ENCODE measurements around the gene OBSL1.

OBSL1 gene

DNA sequence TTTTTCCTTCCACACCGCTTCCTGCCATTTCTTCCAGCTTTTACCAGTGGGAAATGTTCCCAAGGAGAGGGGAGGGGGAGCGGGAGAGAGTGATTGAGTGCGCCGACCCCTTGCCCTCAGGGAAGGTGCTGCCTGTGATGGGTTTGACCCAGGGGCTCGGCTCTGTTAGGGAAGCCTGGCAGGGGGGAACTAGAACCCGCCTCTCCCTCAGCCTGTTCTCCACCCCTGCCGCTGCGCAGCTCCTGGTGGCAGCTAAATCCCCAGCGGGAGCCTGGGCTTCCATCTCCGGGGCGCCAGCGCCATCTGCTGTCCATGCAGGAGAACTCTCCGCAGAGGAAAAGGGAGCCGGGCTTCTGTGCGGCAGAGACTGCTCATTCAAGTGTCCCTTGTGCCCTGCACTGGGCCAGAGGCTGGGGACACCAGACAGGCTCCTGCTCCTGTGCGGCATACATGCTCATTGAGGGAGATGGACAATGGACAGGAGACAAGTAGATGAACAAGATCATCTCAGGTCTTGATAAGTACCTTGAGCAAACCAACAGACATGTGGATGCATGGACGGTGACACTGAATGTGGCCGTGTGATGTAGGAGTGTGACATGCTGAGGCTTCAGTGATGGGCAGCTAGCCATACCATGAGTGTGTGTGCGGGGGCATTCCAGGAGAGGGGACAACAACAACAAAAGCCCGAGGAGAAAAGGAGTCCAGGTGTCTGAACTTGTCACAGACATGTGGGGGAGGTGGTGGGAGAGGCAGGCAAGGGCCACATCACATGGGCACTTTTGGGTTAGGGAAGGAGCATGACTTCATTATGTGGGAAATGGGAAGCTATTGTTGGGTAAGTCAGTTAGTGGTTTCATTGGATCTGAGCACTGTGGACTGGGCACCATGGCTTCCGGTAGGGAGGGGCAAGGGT lies 41.0 kb downstream of the OBSL1 start:
- DNase-seq = peak; percentile 76

DNA sequence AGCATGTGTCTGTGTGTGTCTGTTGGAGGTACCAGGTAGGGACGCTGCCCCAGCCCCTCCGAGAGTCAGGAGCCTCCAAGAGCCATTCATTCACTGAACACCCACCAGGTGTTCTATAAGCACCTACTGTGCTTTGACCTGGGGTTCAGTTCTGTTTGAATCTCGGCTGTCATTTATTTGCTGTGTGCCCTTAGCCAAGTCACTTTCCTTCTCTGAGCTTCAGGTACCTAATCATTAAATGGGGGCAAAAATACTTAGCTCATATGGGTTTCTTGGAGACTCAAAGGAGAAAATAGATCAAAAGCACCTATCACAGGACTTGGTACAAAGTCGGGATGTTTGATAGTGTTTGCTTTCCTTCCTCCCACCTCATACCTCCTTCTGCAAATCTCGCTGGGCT lies 43.9 kb downstream of the OBSL1 start:
- DNase-seq = no peak

DNA sequence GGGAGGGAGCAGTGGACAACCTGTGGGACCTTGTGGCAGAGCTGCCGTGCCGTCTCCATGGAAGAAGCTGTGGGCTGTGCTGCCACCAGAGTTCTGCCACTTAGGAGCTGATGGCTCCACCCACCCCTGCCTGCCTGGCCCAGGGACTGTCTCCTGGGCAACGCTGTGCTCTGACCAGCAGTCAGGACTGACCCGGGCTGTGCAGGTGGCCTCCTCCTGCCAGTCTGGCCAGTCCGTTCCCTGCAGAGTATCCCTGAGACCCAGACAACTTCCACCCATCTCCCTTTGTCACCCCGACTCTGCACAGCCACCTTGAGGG lies 44.3 kb downstream of the OBSL1 start:
- DNase-seq = no peak

DNA sequence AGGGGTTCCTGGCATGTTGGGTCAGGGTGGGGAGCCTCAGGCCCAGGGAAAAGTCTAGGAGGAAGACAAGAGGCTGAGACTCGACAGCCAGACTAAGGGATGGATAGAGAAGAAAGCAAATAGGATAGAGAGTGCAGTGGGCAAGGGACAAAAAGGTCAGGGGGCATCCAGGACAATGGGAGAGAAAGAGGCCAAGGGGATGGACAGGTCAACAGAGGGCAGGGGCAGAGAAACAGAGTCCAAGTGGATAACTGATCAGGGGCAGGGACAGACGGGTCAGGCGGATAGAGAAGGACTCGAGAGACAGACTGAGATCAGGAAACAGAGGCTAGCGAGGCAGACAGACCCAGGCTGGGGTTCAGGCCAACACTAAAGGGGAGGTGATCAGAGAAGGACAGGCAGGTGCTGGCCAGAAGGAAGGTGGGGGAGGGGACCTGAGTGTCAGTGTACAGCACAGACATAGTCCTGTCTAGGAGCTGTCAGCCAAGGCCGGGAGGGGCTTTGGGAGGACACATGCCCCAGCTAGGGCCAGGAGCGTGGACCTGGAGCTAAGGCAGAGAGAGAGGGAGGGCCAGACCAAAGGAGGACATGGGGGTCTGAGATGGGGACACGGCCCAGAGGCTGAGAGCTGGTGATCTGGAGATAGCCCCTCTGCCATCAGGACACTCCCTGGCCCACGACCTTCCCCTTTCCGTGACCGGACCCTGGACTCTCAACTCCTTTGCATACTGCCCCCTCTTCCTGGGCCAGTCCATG lies 44.8 kb downstream of the OBSL1 start:
- DNase-seq = no peak

DNA sequence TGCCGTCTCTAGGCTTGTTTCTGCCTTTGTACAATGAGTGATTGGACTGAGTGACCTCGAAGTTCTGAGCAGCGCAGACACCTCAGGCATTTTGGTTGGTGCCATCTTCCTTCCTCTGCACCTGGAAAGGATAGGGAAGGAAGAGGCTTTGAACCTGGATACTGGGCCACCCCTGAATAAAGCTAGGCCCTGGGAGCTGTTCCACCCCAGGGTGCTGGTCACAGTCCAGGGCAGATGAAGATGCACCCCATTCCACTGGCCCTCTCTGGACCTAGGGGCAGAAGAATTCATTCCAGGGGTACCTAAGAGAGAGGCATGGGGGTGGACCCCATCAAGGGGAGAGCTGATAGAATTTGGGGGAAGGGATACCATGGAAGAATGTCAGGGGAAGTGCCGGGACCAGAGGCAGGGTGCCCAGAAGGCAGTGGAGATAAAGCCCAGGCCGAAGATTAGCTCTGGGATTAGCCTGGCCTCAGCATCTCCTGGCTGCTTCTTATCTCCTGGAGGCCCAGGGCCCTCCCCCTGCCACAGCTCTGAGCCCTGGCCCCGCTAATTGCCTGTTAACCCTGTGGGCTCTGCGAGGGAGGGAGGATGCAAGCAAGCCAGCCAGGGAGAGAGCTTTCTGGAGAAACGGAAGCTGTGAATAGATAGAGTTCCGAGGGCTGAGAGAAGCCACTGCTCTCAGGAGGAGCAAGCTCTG lies 45.7 kb downstream of the OBSL1 start:
- DNase-seq = no peak

DNA sequence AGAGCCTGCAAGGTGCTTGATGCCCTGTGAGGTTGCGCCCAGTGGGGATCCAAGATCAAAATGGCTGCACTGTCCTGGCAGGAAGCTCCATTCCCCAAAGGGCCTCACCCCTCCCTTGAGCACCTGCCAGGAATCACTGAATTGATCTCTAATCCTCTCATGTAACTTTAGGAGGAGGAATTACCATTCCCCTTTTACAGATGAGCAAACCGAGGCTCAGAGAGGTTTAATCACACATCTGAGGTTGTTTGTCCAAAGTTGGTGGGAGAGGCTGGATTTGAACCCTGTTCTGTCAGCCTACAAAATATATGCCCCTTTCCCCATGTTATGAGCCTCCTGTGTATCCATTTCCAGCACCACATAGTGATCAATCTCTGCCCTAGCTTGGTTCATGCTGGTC lies 46.5 kb downstream of the OBSL1 start:
- no peak for DNase-seq

DNA sequence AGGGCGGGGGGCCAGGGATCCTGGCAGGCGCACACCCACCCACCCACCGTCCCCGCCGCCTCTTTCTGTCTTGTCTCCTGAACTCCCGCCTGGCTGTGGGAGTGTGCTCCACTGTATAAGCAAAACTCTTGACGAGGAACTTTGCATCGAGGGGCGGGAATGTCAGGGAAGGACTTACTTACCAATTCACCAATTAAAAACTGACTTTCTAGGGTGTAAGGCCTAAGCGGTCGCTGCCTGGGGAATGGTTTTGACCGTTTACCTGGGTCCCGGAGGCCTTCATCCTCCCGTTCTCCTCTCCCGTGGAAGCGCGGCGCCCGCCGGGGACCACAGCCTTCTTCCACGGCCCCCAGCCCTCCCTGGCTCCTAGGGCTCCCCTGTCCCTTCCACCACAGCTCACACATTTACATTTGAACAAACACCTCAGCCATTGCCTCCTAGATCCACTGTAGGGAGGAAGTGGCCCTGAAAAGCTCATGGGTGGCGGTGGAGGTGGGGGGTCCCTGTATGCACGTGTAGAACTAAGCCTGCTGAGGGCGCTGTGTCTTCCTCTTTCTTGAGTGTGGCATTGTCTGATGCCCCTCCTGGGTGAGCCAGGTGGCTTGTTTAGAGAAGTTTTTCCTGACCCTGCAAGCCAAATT lies 48.2 kb downstream of the OBSL1 start:
- DNase-seq = no peak

DNA sequence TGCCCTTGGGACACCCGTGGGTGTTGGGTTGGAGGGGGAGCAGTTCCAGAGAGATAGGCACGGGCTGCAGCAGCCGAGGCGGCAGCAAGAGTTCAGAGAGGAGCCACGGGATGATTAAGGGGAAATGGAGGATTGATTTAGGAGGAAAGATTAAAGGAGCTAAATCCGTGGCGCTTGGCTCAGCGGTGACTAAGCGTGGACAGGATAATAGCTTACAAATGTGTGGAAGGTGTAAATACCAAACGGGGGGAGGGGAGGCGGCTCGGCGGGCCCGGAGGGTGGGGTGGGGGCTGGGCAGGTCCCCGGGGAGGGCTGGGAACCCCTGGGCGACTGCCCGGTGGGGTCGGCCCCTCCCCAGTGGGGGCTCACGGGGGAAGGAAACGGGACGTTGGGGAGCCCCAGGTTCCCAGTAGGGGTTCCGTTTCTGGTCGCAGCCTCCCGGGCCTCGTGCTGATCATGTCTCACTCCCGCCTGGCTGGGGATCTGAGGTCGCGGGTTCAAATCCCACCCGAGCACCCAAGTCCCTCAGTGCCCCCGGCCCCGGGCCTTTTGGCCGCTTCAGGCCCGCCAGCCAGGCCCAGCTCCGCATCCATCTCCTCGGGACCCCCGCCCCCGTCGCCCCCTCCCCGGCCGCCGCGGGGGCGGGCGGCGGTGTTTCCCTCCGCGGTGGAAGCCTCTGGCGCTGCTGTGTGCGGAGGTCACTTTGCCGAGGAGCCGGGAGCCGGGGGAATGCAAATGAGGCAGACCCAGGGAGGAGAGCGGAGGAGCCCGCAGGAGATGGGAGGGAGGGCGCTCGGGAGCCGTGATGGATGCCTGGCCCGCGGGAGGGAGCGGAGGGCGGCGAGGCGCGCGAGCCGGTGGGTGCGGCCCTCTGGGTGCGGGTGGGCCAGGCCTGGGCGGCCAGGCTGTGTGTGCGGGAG lies 49.0 kb downstream of the OBSL1 start:
- DNase-seq = peak; percentile 94

DNA sequence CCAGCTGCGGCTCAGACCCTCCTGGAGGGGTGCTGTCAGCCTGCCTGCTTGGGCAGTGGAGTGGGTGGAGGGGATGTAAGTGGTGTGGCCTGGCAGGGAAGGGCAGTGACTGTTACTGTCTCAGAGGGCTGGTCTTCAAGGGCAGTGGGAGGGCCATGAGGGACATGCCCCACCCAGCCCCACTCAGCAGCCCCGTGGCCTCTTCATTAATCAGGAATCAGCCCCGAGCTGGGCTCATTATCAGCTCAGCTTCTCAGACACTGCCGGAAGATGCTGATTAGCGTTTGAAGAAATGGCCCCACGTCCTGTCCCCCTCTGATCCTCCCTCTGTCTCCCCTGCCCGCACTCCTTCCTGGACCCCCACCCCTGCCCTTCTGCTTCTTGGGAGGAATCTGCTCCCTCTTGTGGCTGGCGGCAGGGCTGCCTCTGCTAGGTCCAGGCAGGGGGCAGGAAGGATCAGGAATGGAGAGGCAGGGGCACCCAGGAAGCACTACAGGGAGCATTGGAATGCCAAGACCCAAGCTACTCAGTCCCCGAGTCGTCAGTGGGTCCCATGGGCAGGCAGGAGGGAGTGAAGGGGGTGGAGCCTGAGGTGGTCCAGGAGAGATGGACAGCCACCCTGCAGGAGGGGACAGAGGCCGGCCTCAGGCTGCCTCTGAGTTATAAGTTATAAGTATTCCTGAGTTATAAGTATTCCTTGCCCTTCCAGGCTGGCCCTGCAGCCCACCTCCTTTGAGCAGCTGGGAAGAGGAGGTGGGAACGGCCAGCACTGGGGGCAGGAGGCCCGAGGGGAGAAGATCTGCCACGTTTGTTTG lies 50.1 kb downstream of the OBSL1 start:
- peak; percentile 42 for DNase-seq

DNA sequence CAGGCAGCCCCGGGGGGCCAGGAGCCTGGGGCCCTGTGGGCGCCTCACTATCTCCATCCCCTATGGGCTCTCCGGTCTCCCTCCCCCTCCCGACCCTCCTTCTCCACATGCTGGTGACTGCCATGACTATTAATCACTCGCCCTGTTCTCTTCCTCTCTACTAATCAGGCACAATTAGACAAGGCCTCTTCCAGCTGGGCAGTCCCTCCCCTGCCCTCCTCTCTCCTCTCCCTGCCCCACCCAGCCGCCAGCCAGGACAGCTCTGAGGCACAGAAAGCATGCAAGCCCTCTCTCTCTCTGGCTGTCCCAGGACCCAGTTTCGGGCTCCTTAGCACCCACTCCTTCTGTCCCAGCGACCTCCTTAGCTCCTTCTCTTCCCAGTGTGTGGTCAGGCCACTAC lies 51.3 kb downstream of the OBSL1 start:
- DNase-seq = no peak

DNA sequence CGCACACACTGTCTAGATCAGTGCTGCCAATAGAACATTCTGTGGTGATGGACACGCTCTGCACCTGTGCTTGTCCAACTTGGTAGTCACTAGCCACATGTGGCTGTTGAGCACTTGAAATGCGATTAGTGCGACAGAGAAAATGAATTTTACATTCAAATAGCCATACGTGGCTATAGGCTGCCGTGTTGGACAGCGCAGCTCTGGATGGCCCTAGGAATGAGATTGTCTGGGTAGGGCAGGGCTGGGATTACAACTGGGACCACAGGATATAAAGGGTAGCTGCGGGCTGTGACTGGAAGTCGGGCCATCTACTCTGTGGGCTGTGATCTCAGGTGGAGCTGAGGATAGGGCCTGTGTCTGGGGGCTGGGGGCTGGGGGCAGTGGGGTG lies 51.8 kb downstream of the OBSL1 start:
- DNase-seq = no peak

DNA sequence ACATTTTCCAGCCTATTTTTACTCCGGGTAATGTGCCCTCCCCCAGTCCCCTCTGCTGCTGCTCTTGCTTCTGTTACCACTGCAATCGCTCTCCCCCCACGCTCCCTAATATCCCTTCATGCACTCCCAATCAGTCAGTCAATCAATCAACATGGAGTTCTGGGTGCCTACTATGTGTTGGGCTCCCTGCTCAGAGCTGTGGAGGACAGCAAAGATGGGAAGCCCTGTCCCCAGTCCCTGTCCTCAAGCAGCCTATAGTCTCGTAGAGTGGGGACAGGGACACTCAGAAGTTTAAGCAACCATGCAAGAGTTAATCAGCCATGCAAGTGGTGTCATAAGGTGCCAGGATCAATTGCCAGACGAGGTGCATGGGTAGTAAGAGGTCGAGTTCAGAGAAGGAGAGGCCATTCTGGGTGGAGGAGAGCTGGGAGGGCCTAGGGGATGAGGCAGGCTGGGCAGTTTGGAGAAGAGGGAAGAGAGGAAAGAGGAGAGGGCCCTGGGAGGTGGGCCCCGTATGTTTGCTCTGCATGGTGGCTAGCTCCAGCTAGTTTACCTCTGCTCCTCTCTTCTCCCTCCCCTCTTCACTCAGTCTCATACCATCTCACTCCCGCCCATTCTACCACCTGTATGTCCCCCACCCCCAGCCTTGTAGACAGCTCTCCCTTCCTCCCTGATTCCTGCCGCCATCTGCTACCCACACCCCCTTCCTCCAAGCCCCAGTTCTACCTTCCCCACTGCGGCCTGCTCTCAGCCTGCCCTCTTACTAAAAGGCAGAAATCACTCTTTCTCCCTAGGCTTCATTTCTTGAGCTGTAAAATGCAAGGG lies 53.2 kb downstream of the OBSL1 start:
- DNase-seq = no peak

DNA sequence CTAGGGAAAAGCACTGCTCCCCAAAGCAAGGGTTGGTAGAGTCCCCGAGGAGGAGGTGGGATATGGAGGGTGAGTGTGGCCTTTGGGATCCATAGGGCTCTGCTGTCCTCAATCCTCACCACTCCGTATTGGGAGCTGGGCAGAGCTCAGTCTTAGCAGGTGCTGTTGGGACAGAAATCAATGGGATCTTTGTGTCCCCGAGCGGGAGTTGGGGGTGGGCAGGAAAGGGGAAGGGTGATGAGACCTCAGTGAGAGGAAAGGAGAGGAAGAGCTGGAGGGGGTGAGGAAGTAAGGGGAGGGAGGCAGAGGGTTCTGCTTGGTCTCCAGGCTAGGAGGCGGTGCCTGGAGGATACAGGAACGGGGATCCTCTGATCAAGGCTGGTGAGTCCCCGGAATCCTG lies 54.5 kb downstream of the OBSL1 start:
- DNase-seq = no peak

DNA sequence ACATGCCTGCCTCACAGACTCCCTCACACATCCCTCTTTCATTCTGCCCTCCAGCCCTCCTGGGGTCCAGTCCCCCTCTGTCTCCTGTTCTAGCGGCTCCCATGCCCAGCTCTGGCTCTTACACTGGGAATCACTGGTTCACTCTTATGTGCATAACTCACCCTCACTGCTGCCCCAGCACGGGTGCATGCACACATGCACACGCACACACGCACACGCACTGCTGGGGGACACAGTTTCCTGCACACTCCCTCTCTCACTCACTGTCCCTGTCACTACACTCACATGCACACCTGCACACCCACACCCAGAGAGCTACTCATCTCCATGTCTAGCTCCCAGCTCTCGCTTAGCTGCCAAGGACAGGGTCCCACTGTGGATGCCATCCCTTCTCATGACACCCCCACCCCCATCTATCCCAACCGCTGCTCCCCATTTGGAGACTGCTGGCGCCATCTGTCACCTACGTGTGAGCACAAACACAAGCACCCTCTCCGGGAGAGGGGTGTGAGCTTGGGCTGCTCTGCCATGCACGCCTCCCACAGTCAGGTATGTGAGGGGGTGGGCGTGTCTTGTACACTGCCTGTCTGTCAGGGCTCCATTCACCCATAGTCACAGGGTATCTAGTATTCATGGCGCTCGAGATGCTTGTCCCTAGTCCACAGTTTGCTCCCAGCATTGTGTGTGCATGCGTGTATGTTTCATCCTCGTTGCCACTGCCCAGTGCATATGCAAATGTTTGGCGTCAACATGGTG lies 55.3 kb downstream of the OBSL1 start:
- DNase-seq = no peak

DNA sequence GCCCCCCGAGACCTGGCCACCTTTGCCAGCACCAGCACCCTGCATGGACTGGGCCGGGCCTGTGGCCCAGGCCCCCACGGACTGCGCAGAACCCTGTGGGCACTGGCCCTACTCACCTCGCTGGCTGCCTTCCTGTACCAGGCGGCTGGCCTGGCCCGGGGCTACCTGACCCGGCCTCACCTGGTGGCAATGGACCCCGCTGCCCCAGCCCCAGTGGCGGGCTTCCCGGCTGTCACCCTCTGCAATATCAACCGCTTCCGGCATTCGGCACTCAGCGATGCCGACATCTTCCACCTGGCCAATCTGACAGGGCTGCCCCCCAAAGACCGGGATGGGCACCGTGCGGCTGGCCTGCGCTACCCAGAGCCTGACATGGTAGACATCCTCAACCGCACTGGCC lies 56.5 kb downstream of the OBSL1 start:
- DNase-seq = no peak

DNA sequence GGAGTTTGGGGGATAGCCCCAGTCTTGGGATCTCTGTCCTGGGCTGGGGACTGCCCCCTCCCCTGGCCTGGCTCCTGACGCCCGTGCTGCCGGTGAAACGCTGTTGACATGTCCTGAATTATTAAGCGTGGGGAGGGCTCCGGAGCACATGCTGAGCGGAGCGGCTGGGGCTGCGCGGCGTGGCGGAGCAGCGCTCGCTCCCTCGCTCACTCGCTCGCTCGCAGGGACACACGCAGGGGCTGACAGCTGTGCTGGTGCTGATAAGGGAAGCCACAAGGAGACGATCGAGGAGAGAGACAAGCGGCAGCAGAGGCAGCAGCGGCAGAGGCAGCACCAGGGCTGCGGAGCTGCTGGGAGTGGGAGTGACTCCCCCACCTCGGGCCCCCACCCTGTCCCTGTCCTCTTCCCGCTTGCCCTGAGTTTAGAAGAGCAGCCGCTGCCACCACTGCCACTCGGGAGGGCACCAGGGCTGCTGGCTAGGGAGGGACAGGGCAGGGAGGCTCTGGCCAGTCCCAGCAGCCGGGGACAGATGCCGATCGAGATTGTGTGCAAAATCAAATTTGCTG lies 57.1 kb downstream of the OBSL1 start, which contains the start of gene ASIC4:
TSS of gene ASIC4 (plus strand) at position 287 of the 566 bp plus-strand sequence. CDS start at position 530, 243 bp downstream.
- no peak for DNase-seq

DNA sequence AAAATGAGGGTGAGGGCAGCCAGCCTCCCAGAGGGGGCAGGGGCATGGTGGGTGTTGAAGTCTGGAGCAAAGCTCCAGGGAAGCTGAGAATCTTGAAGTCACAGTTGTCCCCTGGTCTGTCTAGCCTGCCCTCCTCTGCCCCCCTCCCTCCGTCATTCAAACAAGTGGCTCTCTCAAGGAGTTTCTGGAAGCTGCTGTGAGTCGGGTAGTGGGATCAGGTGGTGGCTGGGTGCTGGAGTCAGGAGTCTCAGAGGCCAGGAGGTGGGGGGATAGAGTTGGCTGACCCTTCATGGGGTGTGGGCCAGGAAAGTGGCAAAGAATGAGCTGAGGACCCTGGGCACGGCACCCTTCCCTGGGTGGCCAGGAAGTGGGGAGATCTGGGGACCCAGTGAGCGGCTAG lies 57.6 kb downstream of the OBSL1 start:
- no peak for DNase-seq

DNA sequence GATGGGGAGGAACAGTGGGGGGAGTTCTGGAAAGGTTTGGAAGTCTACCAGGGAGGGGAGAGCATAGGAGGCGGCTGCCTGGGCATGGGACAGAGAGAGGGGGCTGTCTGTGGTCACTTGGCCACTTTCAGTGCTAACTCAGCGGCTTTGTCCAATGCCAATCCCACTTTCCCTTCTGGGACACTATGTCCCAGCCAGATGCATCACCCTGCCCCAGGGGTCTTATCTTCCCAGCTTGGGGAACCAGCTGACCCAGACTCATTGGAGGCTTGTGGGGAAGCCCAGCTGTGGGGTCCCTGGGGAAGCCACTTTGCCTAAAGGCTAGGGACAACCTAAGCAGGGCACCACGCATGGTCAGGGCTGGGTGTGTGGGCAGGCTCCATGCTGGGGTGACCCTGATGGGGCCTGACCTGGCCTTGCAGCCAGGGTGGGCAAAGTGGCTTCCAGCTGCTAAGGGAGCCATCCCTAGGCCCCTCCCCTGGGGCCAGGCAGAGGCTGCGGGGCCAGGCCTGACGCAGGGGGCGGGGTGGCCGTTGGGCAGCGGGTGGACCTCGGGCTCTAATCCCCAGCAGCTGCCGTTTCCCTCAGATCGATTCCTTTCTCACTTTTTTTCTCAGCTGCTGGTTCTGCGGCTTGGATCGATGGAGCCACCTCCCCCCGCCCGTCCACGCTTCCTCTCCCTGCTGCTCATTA lies 58.7 kb downstream of the OBSL1 start:
- no peak for DNase-seq
